Nucleus accumbens (tissue), 56 donors: ENCODE results near the gene HSPA1A.
"Not testable (repeated sequence)": the region's sequence is repeated elsewhere in the genome, so short reads cannot be mapped to it uniquely, and the experiment has no call there.

Experiments used
- DNase-seq, 56 donors: peaks; one replicate each; lab custom pipeline; 2025; lab: John Stamatoyannopoulos, UW

Gene HSPA1A

GRCh38 chr6:31831350-31832215 is 16.2 kb downstream of the HSPA1A start:
- peak in 6 of 56 donors; percentile 9 to 54 (median 40) for DNase-seq

GRCh38 chr6:31834367-31835250 is 19.3 kb downstream of the HSPA1A start:
- peak in 55 of 56 donors; percentile 26 to 93 (median 82) for DNase-seq

GRCh38 chr6:31836047-31836473 is 20.7 kb downstream of the HSPA1A start:
- no peak for DNase-seq

GRCh38 chr6:31836474-31837368 is 21.4 kb downstream of the HSPA1A start:
- DNase-seq, result no peak

GRCh38 chr6:31837369-31838113 is 22.2 kb downstream of the HSPA1A start:
- DNase-seq, result no peak

GRCh38 chr6:31838114-31838553 is 22.8 kb downstream of the HSPA1A start:
- DNase-seq, result not testable (repeated sequence)

- no peak for DNase-seq
Measured at GRCh38 chr6:31838968-31839367, 23.6 kb downstream of the HSPA1A start.

GRCh38 chr6:31839779-31840126 is 24.4 kb downstream of the HSPA1A start:
- not testable (repeated sequence) for DNase-seq

GRCh38 chr6:31842053-31842452 is 26.7 kb downstream of the HSPA1A start:
- DNase-seq, result no peak

- DNase-seq, result no peak
Measured at GRCh38 chr6:31844507-31844906, 29.2 kb downstream of the HSPA1A start.

GRCh38 chr6:31847276-31847978 is 32.1 kb downstream of the HSPA1A start:
- no peak for DNase-seq

- no peak for DNase-seq
Measured at GRCh38 chr6:31850765-31851484, 35.6 kb downstream of the HSPA1A start.

- no peak for DNase-seq
Measured at GRCh38 chr6:31851485-31851832, 36.1 kb downstream of the HSPA1A start.

GRCh38 chr6:31851980-31852718 is 36.8 kb downstream of the HSPA1A start:
- not testable (repeated sequence) for DNase-seq

GRCh38 chr6:31857774-31858173 is 42.4 kb downstream of the HSPA1A start:
- not testable (repeated sequence) for DNase-seq

- DNase-seq, result no peak
Measured at GRCh38 chr6:31858707-31859106, 43.4 kb downstream of the HSPA1A start.

GRCh38 chr6:31859923-31860322 is 44.6 kb downstream of the HSPA1A start:
- DNase-seq, result no peak

- no peak for DNase-seq
Measured at GRCh38 chr6:31860349-31860748, 45.0 kb downstream of the HSPA1A start.
